ENCODE results near the gene NKD1. TPM values are rescaled to one million over a fixed set of nuclear protein-coding genes. Genes with fewer than 3 reads are reported as not detected.
"Not testable (repeated sequence)": the region's sequence is repeated elsewhere in the genome, so short reads cannot be mapped to it uniquely, and the experiment has no call there.

Gene NKD1
- total RNA-seq, 2 experiments from 2014 or later = 0.04 to 0.06 TPM

- POLR2A ChIA-PET = interaction anchor here (0.5 kb wide), 1 partner anchor 10 kb away, joined by 3 read pairs; no protein-coding TSS in a partner anchor
- Histone ChIP-seq H3K36me3 (ENCODE audit: insufficient read depth, low read length) (no peaks in the 10 kb centered on the region), H3K9me3 (ENCODE audit: low read length) (no peaks in the 10 kb centered on the region), H3K4me2 (ENCODE audit: low read length) (no peak overlapping the region), H3K4me1 (ENCODE audit: insufficient read depth, low read length, poor library complexity, severe bottlenecking) (no peaks in the 10 kb centered on the region), H3K27ac (ENCODE audit: low read depth, low read length, poor library complexity, severe bottlenecking) (no peak overlapping the region), H3K4me3 (ENCODE audit: low read depth, low read length, poor library complexity, severe bottlenecking) (no peak overlapping the region), H3K79me2 (ENCODE audit: insufficient read depth, low read depth, low read length) (no peaks in the 10 kb centered on the region), H2AFZ (ENCODE audit: low read length) (no peak overlapping the region), H3K9me2 (ENCODE audit: insufficient read depth, low read length) (no peaks in the 10 kb centered on the region), H4K20me1 (ENCODE audit: insufficient read depth, low read length) (no peaks in the 10 kb centered on the region)
- no TSS peak for BruUV-seq (replicated peaks)
- no peak for DNase-seq (ENCODE audit: low spot score)
- CTCF ChIA-PET (ENCODE audit: unreplicated experiment) = no interaction called here
- intact Hi-C loops (cut with micrococcal nuclease; ENCODE audit: unreplicated experiment) = loop anchor here (10.0 kb wide), 1 partner anchor 127 kb away; no protein-coding TSS in a partner anchor
- TF ChIP-seq EZH2phosphoT487 (IDR thresholded peaks at IDR 0.05; ENCODE audit: borderline replicate concordance, low read depth, low read length) = no peak
- no peak for TF ChIP-seq CTCF (conservative IDR thresholded peaks at IDR 0.05; ENCODE audit: low read length)
Observed at GRCh38 chr16:50501986-50502615, 46.1 kb upstream of the NKD1 start.

- TF ChIP-seq EZH2phosphoT487 (IDR thresholded peaks at IDR 0.05; ENCODE audit: borderline replicate concordance, low read depth, low read length) = no peak
- no peak for TF ChIP-seq CTCF (conservative IDR thresholded peaks at IDR 0.05; ENCODE audit: low read length)
- BruUV-seq (replicated peaks) = no TSS peak
- no peak overlapping the region for H3K27ac ChIP-seq (ENCODE audit: low read depth, low read length, poor library complexity, severe bottlenecking)
- H3K9me3 ChIP-seq (ENCODE audit: low read length) = no peaks in the 10 kb centered on the region
- no peak overlapping the region for H3K4me2 ChIP-seq (ENCODE audit: low read length)
- H3K36me3 ChIP-seq (ENCODE audit: insufficient read depth, low read length) = no peaks in the 10 kb centered on the region
- H4K20me1 ChIP-seq (ENCODE audit: insufficient read depth, low read length) = no peaks in the 10 kb centered on the region
- ChIA-PET POLR2A (no interaction called here), CTCF (ENCODE audit: unreplicated experiment) (no interaction called here)
- DNase-seq (ENCODE audit: low spot score) = no peak
- H3K79me2 ChIP-seq (ENCODE audit: insufficient read depth, low read depth, low read length) = no peaks in the 10 kb centered on the region
- H3K9me2 ChIP-seq (ENCODE audit: insufficient read depth, low read length) = no peaks in the 10 kb centered on the region
- H2AFZ ChIP-seq (ENCODE audit: low read length) = no peak overlapping the region
- no peak overlapping the region for H3K4me3 ChIP-seq (ENCODE audit: low read depth, low read length, poor library complexity, severe bottlenecking)
- intact Hi-C loops (cut with micrococcal nuclease; ENCODE audit: unreplicated experiment) = loop anchor here (10.0 kb wide), 1 partner anchor 128 kb away; no protein-coding TSS in a partner anchor
- H3K4me1 ChIP-seq (ENCODE audit: insufficient read depth, low read length, poor library complexity, severe bottlenecking) = no peaks in the 10 kb centered on the region
Observed at GRCh38 chr16:50502616-50503011, 45.6 kb upstream of the NKD1 start.

GRCh38 chr16:50503868-50504531, 44.2 kb upstream of the NKD1 start:
- POLR2A ChIA-PET; H3K4me1 ChIP-seq (ENCODE audit: insufficient read depth, low read length, poor library complexity, severe bottlenecking); H3K9me2 ChIP-seq (ENCODE audit: insufficient read depth, low read length); H3K79me2 ChIP-seq (ENCODE audit: insufficient read depth, low read depth, low read length); DNase-seq (ENCODE audit: low spot score); BruUV-seq (replicated peaks); H3K9me3 ChIP-seq (ENCODE audit: low read length); H3K27ac ChIP-seq (ENCODE audit: low read depth, low read length, poor library complexity, severe bottlenecking); H2AFZ ChIP-seq (ENCODE audit: low read length); CTCF ChIA-PET (ENCODE audit: unreplicated experiment); H3K4me3 ChIP-seq (ENCODE audit: low read depth, low read length, poor library complexity, severe bottlenecking); H3K4me2 ChIP-seq (ENCODE audit: low read length); H4K20me1 ChIP-seq (ENCODE audit: insufficient read depth, low read length); H3K36me3 ChIP-seq (ENCODE audit: insufficient read depth, low read length): not testable (repeated sequence)
- intact Hi-C loops (cut with micrococcal nuclease; ENCODE audit: unreplicated experiment) = loop anchor here (10.0 kb wide), 1 partner anchor 129 kb away; no protein-coding TSS in a partner anchor
